Brain microvascular endothelial cell (primary cell): ENCODE results near the gene PTX3.

Experiments
- DNase-seq: peaks from one replicate; pipeline ENCODE4 v3.0.0-alpha.2; 2020
- H3K27ac ChIP-seq: fragments of 250-450 bp; sonication (Bioruptor Pico); 2 replicates; pipeline ENCODE4 v1.5.1; 2020; ENCODE audit warnings: mild to moderate bottlenecking, moderate library complexity
- H3K27me3 ChIP-seq: fragments of 250-450 bp; sonication (Bioruptor Pico); replicated peaks from 2 replicates; pipeline ENCODE4 v1.5.1; 2020; ENCODE audit warnings: mild to moderate bottlenecking
- H3K36me3 ChIP-seq: fragments of 250-450 bp; sonication (Bioruptor Pico); replicated peaks from 2 replicates; pipeline ENCODE4 v1.5.1; 2020; ENCODE audit warnings: mild to moderate bottlenecking
- H3K4me3 ChIP-seq: 2 replicates; pipeline ENCODE4 v1.5.1; 2011; ENCODE audit warnings: low read depth, mild to moderate bottlenecking, control low read depth, low read length, moderate library complexity
- in situ Hi-C: cut with HindIII; loops from 2 replicates; pipeline ENCODE4 v1.10.0; 2017; ENCODE audit warnings: low sequenced_read_pairs, low pct_ligation_motif_present
- TF ChIP-seq, protein P1 (sequence below): IDR thresholded peaks from 2 replicates; pipeline ENCODE4 v1.5.1; 2011; ENCODE audit warnings: low read depth, mild to moderate bottlenecking, moderate library complexity, low read length, control low read depth, inconsistent platforms; ENCODE audit errors: missing control alignments

The PTX3 gene

GRCh38 chr3:157428853-157429252, 7.8 kb upstream of the PTX3 start:
- Histone ChIP-seq H3K36me3 (no peaks in the 10 kb centered on the region), H3K4me3 (no peak overlapping the region), H3K27me3 (no peaks in the 10 kb centered on the region), H3K27ac (no peak overlapping the region)
- TF ChIP-seq, protein P1, sequence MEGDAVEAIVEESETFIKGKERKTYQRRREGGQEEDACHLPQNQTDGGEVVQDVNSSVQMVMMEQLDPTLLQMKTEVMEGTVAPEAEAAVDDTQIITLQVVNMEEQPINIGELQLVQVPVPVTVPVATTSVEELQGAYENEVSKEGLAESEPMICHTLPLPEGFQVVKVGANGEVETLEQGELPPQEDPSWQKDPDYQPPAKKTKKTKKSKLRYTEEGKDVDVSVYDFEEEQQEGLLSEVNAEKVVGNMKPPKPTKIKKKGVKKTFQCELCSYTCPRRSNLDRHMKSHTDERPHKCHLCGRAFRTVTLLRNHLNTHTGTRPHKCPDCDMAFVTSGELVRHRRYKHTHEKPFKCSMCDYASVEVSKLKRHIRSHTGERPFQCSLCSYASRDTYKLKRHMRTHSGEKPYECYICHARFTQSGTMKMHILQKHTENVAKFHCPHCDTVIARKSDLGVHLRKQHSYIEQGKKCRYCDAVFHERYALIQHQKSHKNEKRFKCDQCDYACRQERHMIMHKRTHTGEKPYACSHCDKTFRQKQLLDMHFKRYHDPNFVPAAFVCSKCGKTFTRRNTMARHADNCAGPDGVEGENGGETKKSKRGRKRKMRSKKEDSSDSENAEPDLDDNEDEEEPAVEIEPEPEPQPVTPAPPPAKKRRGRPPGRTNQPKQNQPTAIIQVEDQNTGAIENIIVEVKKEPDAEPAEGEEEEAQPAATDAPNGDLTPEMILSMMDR = no peak
- in situ Hi-C loops = no loop called here
- DNase-seq = no peak

GRCh38 chr3:157429708-157430107, 6.9 kb upstream of the PTX3 start:
- no peak overlapping the region for H3K4me3 ChIP-seq
- H3K27me3 ChIP-seq = no peaks in the 10 kb centered on the region
- no peak overlapping the region for H3K27ac ChIP-seq
- DNase-seq = peak; percentile 60
- no peaks in the 10 kb centered on the region for H3K36me3 ChIP-seq
- in situ Hi-C loops = no loop called here
- TF ChIP-seq, protein P1 = no peak

DNA sequence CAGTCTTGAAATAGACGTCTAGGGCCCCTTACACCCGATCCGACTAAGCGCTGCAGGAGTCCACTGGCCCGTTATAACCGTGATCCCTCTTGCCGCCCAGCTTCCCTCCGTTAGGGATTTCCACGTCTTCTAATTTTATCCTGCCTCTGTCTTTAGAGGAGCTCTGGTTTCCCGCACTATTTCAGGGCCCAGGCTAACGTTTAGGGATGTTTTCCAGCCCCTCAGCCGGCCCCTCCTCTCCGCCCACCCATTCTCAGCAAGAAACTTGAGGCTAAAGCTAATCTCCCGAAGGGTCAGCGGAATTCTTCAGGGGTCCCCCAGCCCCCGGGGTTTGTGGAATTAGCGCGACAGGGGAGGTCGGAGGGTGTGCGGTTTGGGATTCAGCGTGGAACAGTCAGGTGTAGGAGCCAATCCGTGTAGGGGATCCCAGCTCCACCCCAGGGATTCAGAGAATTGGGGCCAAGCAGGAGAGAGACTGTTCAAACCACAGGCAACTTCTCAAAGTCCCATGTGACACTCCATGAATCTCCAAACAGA, 1.6 kb downstream of the PTX3 start:
- in situ Hi-C loops = no loop called here
- Histone ChIP-seq H3K27me3 (no peaks in the 10 kb centered on the region), H3K27ac (peak overlapping the region; percentile 61), H3K36me3 (peaks cover 23% of the 10 kb centered on the region), H3K4me3 (peak overlapping the region; percentile 71)
- DNase-seq = no peak
- TF ChIP-seq, protein P1 = no peak

- TF ChIP-seq, protein P1 = no peak
- in situ Hi-C loops = no loop called here
Observed at GRCh38 chr3:157441102-157441624, 4.5 kb downstream of the PTX3 start.

DNA sequence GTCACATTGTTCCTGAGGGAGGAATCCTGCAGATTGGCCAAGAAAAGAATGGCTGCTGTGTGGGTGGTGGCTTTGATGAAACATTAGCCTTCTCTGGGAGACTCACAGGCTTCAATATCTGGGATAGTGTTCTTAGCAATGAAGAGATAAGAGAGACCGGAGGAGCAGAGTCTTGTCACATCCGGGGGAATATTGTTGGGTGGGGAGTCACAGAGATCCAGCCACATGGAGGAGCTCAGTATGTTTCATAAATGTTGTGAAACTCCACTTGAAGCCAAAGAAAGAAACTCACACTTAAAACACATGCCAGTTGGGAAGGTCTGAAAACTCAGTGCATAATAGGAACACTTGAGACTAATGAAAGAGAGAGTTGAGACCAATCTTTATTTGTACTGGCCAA, 6.1 kb downstream of the PTX3 start:
- Histone ChIP-seq H3K36me3 (peaks cover 22% of the 10 kb centered on the region), H3K27ac (peak overlapping the region; percentile 39), H3K27me3 (no peaks in the 10 kb centered on the region), H3K4me3 (no peak overlapping the region)
- TF ChIP-seq, protein P1 = no peak
- DNase-seq = peak; percentile 58
- in situ Hi-C loops = no loop called here

More at GRCh38 chr3:157441102-157441624, 4.5 kb downstream of the PTX3 start:
- DNase-seq = no peak
- Histone ChIP-seq H3K27ac (no peak overlapping the region), H3K4me3 (no peak overlapping the region), H3K27me3 (no peaks in the 10 kb centered on the region), H3K36me3 (peaks cover 23% of the 10 kb centered on the region)
